Measurements from ENCODE around the gene CDK12. TPM values are rescaled to one million over a fixed set of nuclear protein-coding genes. Genes with fewer than 3 reads are reported as not detected.
"Not testable (repeated sequence)": the region's sequence is repeated elsewhere in the genome, so short reads cannot be mapped to it uniquely, and the experiment has no call there.

Gene CDK12
- total RNA-seq, 1 donor from 2014 or later: 36.8 TPM

GRCh38 chr17:39485555-39485954, 24.3 kb downstream of the CDK12 start:
- Histone ChIP-seq H3K27me3 (no peaks in the 10 kb centered on the region), H3K4me1 (peaks cover 5% of the 10 kb centered on the region), H3K9me3 (no peaks in the 10 kb centered on the region), H3K4me3 (no peak overlapping the region), H3K27ac (no peak overlapping the region), H3K36me3 (peaks cover 0 to 2% of the 10 kb centered on the region in 2 donors)
- intact Hi-C loops (cut with DNase I): no loop called here
- DNase-seq (ENCODE audit: extremely low spot score in 2 of 2): no peak
- TF ChIP-seq CTCF (IDR thresholded peaks at IDR 0.05): no peak

- Histone ChIP-seq H3K36me3 (peaks cover 0 to 9% of the 10 kb centered on the region in 2 donors), H3K9me3 (no peaks in the 10 kb centered on the region), H3K27ac (no peak overlapping the region), H3K4me3 (no peak overlapping the region), H3K4me1 (peaks cover 5% of the 10 kb centered on the region), H3K27me3 (no peaks in the 10 kb centered on the region)
- no peak for TF ChIP-seq POLR2AphosphoS5 (IDR thresholded peaks at IDR 0.05; ENCODE audit: insufficient read depth in 1 of 2, low read depth in 1 of 2)
- TF ChIP-seq POLR2A (IDR thresholded peaks at IDR 0.05): no peak
- TF ChIP-seq CTCF (IDR thresholded peaks at IDR 0.05): no peak
- no peak for DNase-seq (ENCODE audit: extremely low spot score in 2 of 2)
- intact Hi-C loops (cut with DNase I): no loop called here
Measured at GRCh38 chr17:39486242-39486641, 25.0 kb downstream of the CDK12 start.

GRCh38 chr17:39487490-39487889, 26.2 kb downstream of the CDK12 start:
- peaks cover 0 to 20% of the 10 kb centered on the region in 2 donors for H3K36me3 ChIP-seq
- intact Hi-C loops (cut with DNase I); H3K4me1 ChIP-seq; H3K4me3 ChIP-seq; H3K27ac ChIP-seq; H3K27me3 ChIP-seq; H3K9me3 ChIP-seq; DNase-seq (ENCODE audit: extremely low spot score in 2 of 2): not testable (repeated sequence)

GRCh38 chr17:39487946-39488345, 26.7 kb downstream of the CDK12 start:
- TF ChIP-seq POLR2A (IDR thresholded peaks at IDR 0.05) (no peak), POLR2AphosphoS5 (IDR thresholded peaks at IDR 0.05; ENCODE audit: insufficient read depth in 1 of 2, low read depth in 1 of 2) (no peak), CTCF (IDR thresholded peaks at IDR 0.05) (no peak)

GRCh38 chr17:39496921-39497320, 35.6 kb downstream of the CDK12 start:
- DNase-seq (ENCODE audit: extremely low spot score in 2 of 2); H3K4me3 ChIP-seq; H3K27me3 ChIP-seq; H3K27ac ChIP-seq; H3K4me1 ChIP-seq; H3K9me3 ChIP-seq; intact Hi-C loops (cut with DNase I): not testable (repeated sequence)
- H3K36me3 ChIP-seq: peaks cover 5 to 88% of the 10 kb centered on the region in 2 donors

More at GRCh38 chr17:39487946-39488345, 26.7 kb downstream of the CDK12 start:
- no peaks in the 10 kb centered on the region for H3K27me3 ChIP-seq
- peaks cover 5% of the 10 kb centered on the region for H3K4me1 ChIP-seq
- H3K27ac ChIP-seq: no peak overlapping the region
- H3K36me3 ChIP-seq: peaks cover 0 to 24% of the 10 kb centered on the region in 2 donors
- no peak for DNase-seq (ENCODE audit: extremely low spot score in 2 of 2)
- H3K4me3 ChIP-seq: no peak overlapping the region
- no peaks in the 10 kb centered on the region for H3K9me3 ChIP-seq
- intact Hi-C loops (cut with DNase I): no loop called here

- Histone ChIP-seq H3K36me3 (peaks cover 0 to 57% of the 10 kb centered on the region in 2 donors), H3K27ac (no peak overlapping the region), H3K4me1 (no peaks in the 10 kb centered on the region), H3K4me3 (no peak overlapping the region), H3K9me3 (no peaks in the 10 kb centered on the region), H3K27me3 (no peaks in the 10 kb centered on the region)
- TF ChIP-seq POLR2AphosphoS5 (IDR thresholded peaks at IDR 0.05; ENCODE audit: insufficient read depth in 1 of 2, low read depth in 1 of 2) (no peak), POLR2A (IDR thresholded peaks at IDR 0.05) (no peak), CTCF (IDR thresholded peaks at IDR 0.05) (no peak)
- intact Hi-C loops (cut with DNase I): no loop called here
- no peak for DNase-seq (ENCODE audit: extremely low spot score in 2 of 2)
Measured at GRCh38 chr17:39507511-39507910, 46.2 kb downstream of the CDK12 start.

Data from vagina (tissue), 2 donors.